ENCODE results near the gene MYO5A.

DNA sequence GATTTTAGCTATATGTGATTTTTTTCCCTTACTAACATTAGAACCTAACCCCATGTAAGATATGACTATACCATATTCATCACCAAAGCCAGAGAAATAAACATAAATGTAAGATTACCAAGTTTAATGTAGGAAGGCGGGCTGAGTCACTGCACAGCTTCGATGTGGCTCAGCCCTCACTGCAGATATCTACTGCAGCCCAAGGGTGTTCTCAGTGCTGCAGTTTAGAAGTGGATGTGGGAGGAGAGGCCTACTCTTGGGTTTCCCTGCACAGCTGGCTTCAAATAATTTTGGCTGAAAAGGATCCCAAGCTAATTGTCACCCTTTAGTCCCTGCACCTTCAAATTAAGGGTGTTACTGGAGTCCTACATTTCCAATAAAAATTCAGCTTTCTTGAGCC, 30.9 kb upstream of the MYO5A start:
- TF ChIP-seq CTCF (IDR thresholded peaks at IDR 0.05; ENCODE audit: low read length) = no peak
- TF ChIP-seq EZH2 (optimal IDR thresholded peaks at IDR 0.05; ENCODE audit: low read depth, low read length) = no peak

Measured in MM.1S (cell line).